OCI-LY1 (cell line): ENCODE measurements around the gene IGFBP7.

ENCODE experiments used
- H2AFZ ChIP-seq: fragments of 200-600 bp; sonication (generic), shearing (Covaris generic); 2 replicates; pipeline ENCODE4 v1.6.0; 2014; ENCODE audit warnings: antibody characterized with exemption, mild to moderate bottlenecking, low read length
- H3F3A ChIP-seq: fragments of 200-600 bp; sonication (generic), shearing (Covaris generic); 2 replicates; pipeline ENCODE4 v1.6.0; 2014; ENCODE audit warnings: mild to moderate bottlenecking, antibody characterized with exemption, low read length, moderate library complexity; ENCODE audit not compliant: insufficient read depth
- H3K27ac ChIP-seq: fragments of 200-600 bp; sonication (generic); 2 replicates; pipeline ENCODE4 v1.5.1; 2014; ENCODE audit warnings: low read length, mixed run types, mild to moderate bottlenecking, low read depth; ENCODE audit not compliant: poor library complexity, severe bottlenecking
- H3K27me3 ChIP-seq: fragments of 200-600 bp; sonication (generic); 2 replicates; pipeline ENCODE4 v1.6.0; 2014; ENCODE audit warnings: antibody characterized with exemption, mild to moderate bottlenecking, low read length, moderate library complexity; ENCODE audit not compliant: insufficient read depth
- H3K36me3 ChIP-seq: fragments of 200-600 bp; sonication (generic); 2 replicates; pipeline ENCODE4 v1.6.1; 2014; ENCODE audit warnings: mild to moderate bottlenecking, antibody characterized with exemption, low read length, moderate library complexity, mixed read lengths; ENCODE audit not compliant: insufficient read depth
- H3K4me1 ChIP-seq: fragments of 200-600 bp; sonication (generic); 2 replicates; pipeline ENCODE4 v1.5.1; 2014; ENCODE audit warnings: mild to moderate bottlenecking, low read length, moderate library complexity; ENCODE audit not compliant: insufficient read depth, severe bottlenecking
- H3K4me2 ChIP-seq: fragments of 200-600 bp; sonication (generic), shearing (Covaris generic); 2 replicates; pipeline ENCODE4 v1.6.1; 2014; ENCODE audit warnings: low read length
- H3K4me3 ChIP-seq: fragments of 200-600 bp; sonication (generic); 2 replicates; pipeline ENCODE4 v1.5.1; 2014; ENCODE audit warnings: low read length, low read depth, mild to moderate bottlenecking, mixed read lengths; ENCODE audit not compliant: poor library complexity, severe bottlenecking
- H3K79me2 ChIP-seq: fragments of 200-600 bp; shearing (Covaris generic); 2 replicates; pipeline ENCODE4 v1.6.1; 2016; ENCODE audit warnings: mixed run types, low read length, mixed read lengths; ENCODE audit not compliant: insufficient read depth
- H3K9ac ChIP-seq: fragments of 200-600 bp; sonication (generic), shearing (Covaris generic); 2 replicates; pipeline ENCODE4 v1.6.1; 2014; ENCODE audit warnings: mild to moderate bottlenecking, low read length, mixed read lengths
- H3K9me2 ChIP-seq: fragments of 200-600 bp; sonication (generic), shearing (Covaris generic); 2 replicates; pipeline ENCODE4 v1.6.1; 2014; ENCODE audit warnings: low read depth, mild to moderate bottlenecking, low read length, mixed read lengths
- H3K9me3 ChIP-seq: fragments of 200-600 bp; shearing (Covaris generic); 2 replicates; pipeline ENCODE4 v1.6.1; 2014; ENCODE audit warnings: low read length, mixed read lengths
- H4K20me1 ChIP-seq: fragments of 200-600 bp; sonication (generic), shearing (Covaris generic); 2 replicates; pipeline ENCODE4 v1.6.0; 2016; ENCODE audit warnings: mild to moderate bottlenecking, low read length; ENCODE audit not compliant: insufficient read depth
- EZH2 ChIP-seq: fragments of 200-600 bp; sonication (generic), shearing (Covaris generic); IDR thresholded peaks from 2 replicates; pipeline ENCODE4 v1.8.0; 2017; ENCODE audit warnings: borderline replicate concordance, mixed run types, mild to moderate bottlenecking, antibody characterized with exemption, low read length, moderate library complexity, mixed read lengths
- TF ChIP-seq, protein P1 (sequence below): fragments of 200-600 bp; sonication (generic), shearing (Covaris generic); IDR thresholded peaks from 2 replicates; pipeline ENCODE4 v1.5.1; 2017; ENCODE audit warnings: mild to moderate bottlenecking, antibody characterized with exemption, low read length, moderate library complexity, mixed read lengths

The IGFBP7 gene

GRCh38 chr4:57136281-57136680, 26.1 kb upstream of the IGFBP7 start:
- no peak overlapping the region for H3K4me3 ChIP-seq
- no peaks in the 10 kb centered on the region for H3K79me2 ChIP-seq
- no peaks in the 10 kb centered on the region for H3F3A ChIP-seq
- no peak overlapping the region for H2AFZ ChIP-seq
- H3K27me3 ChIP-seq = no peaks in the 10 kb centered on the region
- H3K9me2 ChIP-seq = no peaks in the 10 kb centered on the region
- no peaks in the 10 kb centered on the region for H3K9me3 ChIP-seq
- H3K4me2 ChIP-seq = no peak overlapping the region
- H3K27ac ChIP-seq = no peak overlapping the region
- no peak for TF ChIP-seq EZH2
- TF ChIP-seq, protein P1, sequence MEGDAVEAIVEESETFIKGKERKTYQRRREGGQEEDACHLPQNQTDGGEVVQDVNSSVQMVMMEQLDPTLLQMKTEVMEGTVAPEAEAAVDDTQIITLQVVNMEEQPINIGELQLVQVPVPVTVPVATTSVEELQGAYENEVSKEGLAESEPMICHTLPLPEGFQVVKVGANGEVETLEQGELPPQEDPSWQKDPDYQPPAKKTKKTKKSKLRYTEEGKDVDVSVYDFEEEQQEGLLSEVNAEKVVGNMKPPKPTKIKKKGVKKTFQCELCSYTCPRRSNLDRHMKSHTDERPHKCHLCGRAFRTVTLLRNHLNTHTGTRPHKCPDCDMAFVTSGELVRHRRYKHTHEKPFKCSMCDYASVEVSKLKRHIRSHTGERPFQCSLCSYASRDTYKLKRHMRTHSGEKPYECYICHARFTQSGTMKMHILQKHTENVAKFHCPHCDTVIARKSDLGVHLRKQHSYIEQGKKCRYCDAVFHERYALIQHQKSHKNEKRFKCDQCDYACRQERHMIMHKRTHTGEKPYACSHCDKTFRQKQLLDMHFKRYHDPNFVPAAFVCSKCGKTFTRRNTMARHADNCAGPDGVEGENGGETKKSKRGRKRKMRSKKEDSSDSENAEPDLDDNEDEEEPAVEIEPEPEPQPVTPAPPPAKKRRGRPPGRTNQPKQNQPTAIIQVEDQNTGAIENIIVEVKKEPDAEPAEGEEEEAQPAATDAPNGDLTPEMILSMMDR = no peak
- no peaks in the 10 kb centered on the region for H4K20me1 ChIP-seq
- no peaks in the 10 kb centered on the region for H3K36me3 ChIP-seq
- no peaks in the 10 kb centered on the region for H3K4me1 ChIP-seq
- no peak overlapping the region for H3K9ac ChIP-seq

DNA sequence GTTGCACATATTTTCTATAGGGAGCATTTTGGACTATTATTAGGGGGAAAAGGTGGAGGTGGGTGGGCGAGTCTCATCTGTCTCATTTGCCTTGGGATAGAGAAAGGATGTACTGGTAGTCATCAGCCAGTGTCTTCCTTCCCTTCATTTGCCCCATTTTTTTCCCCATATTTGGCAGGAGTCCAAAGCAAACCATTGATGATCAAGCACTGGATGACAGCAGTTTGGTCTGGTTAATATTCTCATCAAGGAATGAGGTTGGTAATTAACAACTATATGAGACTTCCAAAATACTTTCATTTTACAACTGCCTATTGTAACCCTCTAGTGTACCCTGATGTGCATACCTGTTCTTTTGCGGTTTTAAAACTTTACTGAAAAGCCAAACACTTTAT, 22.6 kb upstream of the IGFBP7 start:
- Histone ChIP-seq H3K27me3 (no peaks in the 10 kb centered on the region), H3K4me3 (no peak overlapping the region), H3K4me1 (no peaks in the 10 kb centered on the region), H3K27ac (no peak overlapping the region), H3K9me2 (no peaks in the 10 kb centered on the region), H3K4me2 (no peak overlapping the region), H2AFZ (no peak overlapping the region), H3F3A (no peaks in the 10 kb centered on the region), H4K20me1 (no peaks in the 10 kb centered on the region), H3K9me3 (no peaks in the 10 kb centered on the region), H3K36me3 (no peaks in the 10 kb centered on the region), H3K9ac (no peak overlapping the region), H3K79me2 (no peaks in the 10 kb centered on the region)
- TF ChIP-seq EZH2 = no peak
- TF ChIP-seq, protein P1 = no peak

- Histone ChIP-seq H3K9me2 (no peaks in the 10 kb centered on the region), H3K79me2 (no peaks in the 10 kb centered on the region), H3F3A (no peaks in the 10 kb centered on the region), H3K27ac (no peak overlapping the region), H2AFZ (no peak overlapping the region), H3K4me3 (no peak overlapping the region), H3K27me3 (no peaks in the 10 kb centered on the region), H3K4me2 (no peak overlapping the region), H3K9ac (no peak overlapping the region), H3K4me1 (no peaks in the 10 kb centered on the region), H3K36me3 (no peaks in the 10 kb centered on the region), H3K9me3 (no peaks in the 10 kb centered on the region), H4K20me1 (no peaks in the 10 kb centered on the region)
- TF ChIP-seq, protein P1 = no peak
- no peak for TF ChIP-seq EZH2
Observed at GRCh38 chr4:57131849-57132742, 21.9 kb upstream of the IGFBP7 start.
